Astrocyte (in vitro differentiated cells and primary cell): ENCODE results near the gene LINS1.

Experiments
- EZH2 ChIP-seq: IDR thresholded peaks from 2 replicates; pipeline ENCODE4 v1.6.1; 2012; ENCODE audit warnings: mild to moderate bottlenecking, low read length, inconsistent platforms; ENCODE audit not compliant: insufficient read depth
- TF ChIP-seq, protein P1 (sequence below): IDR thresholded peaks from 2 replicates; pipeline ENCODE4 v1.5.1; 2011; ENCODE audit warnings: low read depth, mild to moderate bottlenecking, inconsistent platforms, low read length, moderate library complexity; ENCODE audit not compliant: insufficient read depth

DNA sequence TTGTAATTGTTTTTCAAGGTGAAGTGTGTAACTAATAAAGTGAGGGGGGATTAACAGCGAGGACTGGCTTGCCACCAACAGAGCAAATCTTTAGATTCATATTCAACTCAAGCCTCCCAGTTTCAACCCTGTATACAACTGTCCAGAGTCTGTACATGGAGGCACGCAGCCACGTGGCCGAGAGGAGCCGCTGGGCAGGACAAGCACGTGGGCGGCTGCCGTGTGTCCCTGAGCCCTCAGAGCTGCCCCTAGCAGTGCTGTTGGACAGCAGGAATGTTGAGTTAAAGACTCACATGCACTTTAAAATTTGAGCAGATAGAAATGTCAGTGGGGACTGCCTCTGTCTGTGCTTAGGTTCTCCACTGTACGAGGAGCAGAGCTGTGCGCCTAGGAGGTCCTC, 29.8 kb upstream of the LINS1 start:
- TF ChIP-seq, protein P1, sequence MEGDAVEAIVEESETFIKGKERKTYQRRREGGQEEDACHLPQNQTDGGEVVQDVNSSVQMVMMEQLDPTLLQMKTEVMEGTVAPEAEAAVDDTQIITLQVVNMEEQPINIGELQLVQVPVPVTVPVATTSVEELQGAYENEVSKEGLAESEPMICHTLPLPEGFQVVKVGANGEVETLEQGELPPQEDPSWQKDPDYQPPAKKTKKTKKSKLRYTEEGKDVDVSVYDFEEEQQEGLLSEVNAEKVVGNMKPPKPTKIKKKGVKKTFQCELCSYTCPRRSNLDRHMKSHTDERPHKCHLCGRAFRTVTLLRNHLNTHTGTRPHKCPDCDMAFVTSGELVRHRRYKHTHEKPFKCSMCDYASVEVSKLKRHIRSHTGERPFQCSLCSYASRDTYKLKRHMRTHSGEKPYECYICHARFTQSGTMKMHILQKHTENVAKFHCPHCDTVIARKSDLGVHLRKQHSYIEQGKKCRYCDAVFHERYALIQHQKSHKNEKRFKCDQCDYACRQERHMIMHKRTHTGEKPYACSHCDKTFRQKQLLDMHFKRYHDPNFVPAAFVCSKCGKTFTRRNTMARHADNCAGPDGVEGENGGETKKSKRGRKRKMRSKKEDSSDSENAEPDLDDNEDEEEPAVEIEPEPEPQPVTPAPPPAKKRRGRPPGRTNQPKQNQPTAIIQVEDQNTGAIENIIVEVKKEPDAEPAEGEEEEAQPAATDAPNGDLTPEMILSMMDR = no peak
- TF ChIP-seq EZH2 = no peak
